Right atrium auricular region (tissue), 2 donors: ENCODE measurements around the gene CD40. TPM values are rescaled to one million over a fixed set of nuclear protein-coding genes. Genes with fewer than 3 reads are reported as not detected.

Source experiments
- DNase-seq: peaks from one replicate; pipeline ENCODE4 v3.0.0-alpha.2; 2019; ENCODE audit warnings: low spot score
- H3K27ac ChIP-seq, 2 donors: fragments of 200-600 bp; sonication (generic); 1 replicate in 1 of 2; 2 replicates in 1 of 2; pipeline ENCODE4 v1.5.1; 2016 to 2019
- H3K27me3 ChIP-seq, 2 donors: fragments of 200-600 bp; sonication (generic); one replicate each; pipeline versions ENCODE4 v1.5.1 to v1.6.0; 2017 to 2019
- H3K36me3 ChIP-seq: fragments of 200-600 bp; sonication (generic); one replicate; pipeline ENCODE4 v1.5.1; 2016
- H3K4me1 ChIP-seq, 2 donors: fragments of 200-600 bp; sonication (generic); one replicate each; pipeline versions ENCODE4 v1.5.1 to v1.6.0; 2017 to 2019
- H3K4me3 ChIP-seq, 2 donors: fragments of 200-600 bp; sonication (generic); 1 replicate in 1 of 2; 2 replicates in 1 of 2; pipeline ENCODE4 v1.5.1; 2017 to 2019; ENCODE audit warnings: mild to moderate bottlenecking in 1 of 2, moderate library complexity in 1 of 2
- H3K9me3 ChIP-seq, 2 donors: fragments of 200-600 bp; sonication (generic); one replicate each; pipeline ENCODE4 v1.5.1; 2019
- CTCF ChIP-seq, 2 donors: fragments of 200-600 bp; sonication (generic); IDR thresholded peaks; one replicate each; pipeline ENCODE4 v1.5.1; 2019; ENCODE audit warnings: antibody characterized with exemption in 2 of 2
- total RNA-seq, 2 donors: library from RNA; depleted of rRNA; stranded (reverse); fragments of >200 nt; gene quantifications; one replicate each; pipeline ENCODE4 v1.1.0, GENCODE V29; 2016

Gene CD40
- total RNA-seq, 2 donors from 2014 or later, result 9.6 to 14.9 TPM

DNA sequence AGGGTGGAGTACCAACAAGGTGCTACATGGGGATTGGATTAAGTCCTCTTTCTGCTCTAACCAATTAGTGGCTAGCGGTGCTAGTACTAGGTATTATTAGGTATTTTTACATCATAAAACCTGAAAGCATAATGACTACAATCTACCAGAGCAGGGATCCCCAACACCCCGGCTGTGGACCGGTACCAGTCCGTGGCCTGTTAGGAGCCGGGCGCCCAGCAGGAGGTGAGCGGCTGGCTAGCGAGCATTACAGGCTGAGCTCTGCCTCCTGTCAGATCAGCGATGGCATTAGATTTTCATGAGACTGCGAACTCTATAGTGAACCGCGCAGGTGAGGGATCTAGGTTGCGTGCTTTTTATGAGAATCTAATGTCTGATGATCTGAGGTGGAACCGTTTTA is 9.1 kb upstream of the CD40 start:
- Histone ChIP-seq H3K27ac (no peak overlapping the region), H3K4me1 (no peaks in the 10 kb centered on the region), H3K27me3 (peaks cover 0 to 6% of the 10 kb centered on the region in 2 donors), H3K36me3 (no peaks in the 10 kb centered on the region), H3K9me3 (no peaks in the 10 kb centered on the region), H3K4me3 (no peak overlapping the region)
- TF ChIP-seq CTCF (IDR thresholded peaks at IDR 0.05), result no peak
- DNase-seq, result no peak

GRCh38 chr20:46111028-46111835 is 6.9 kb upstream of the CD40 start:
- no peak for TF ChIP-seq CTCF (IDR thresholded peaks at IDR 0.05)
- DNase-seq, result no peak
- no peak overlapping the region for H3K27ac ChIP-seq
- no peak overlapping the region for H3K4me3 ChIP-seq
- H3K36me3 ChIP-seq, result no peaks in the 10 kb centered on the region
- no peaks in the 10 kb centered on the region for H3K4me1 ChIP-seq
- H3K9me3 ChIP-seq, result no peaks in the 10 kb centered on the region
- H3K27me3 ChIP-seq, result peaks cover 0 to 6% of the 10 kb centered on the region in 2 donors

GRCh38 chr20:46111836-46112212 is 6.3 kb upstream of the CD40 start:
- no peak for TF ChIP-seq CTCF (IDR thresholded peaks at IDR 0.05)
- DNase-seq, result no peak
- Histone ChIP-seq H3K36me3 (no peaks in the 10 kb centered on the region), H3K4me3 (no peak overlapping the region), H3K4me1 (no peaks in the 10 kb centered on the region), H3K27me3 (peaks cover 0 to 6% of the 10 kb centered on the region in 2 donors), H3K9me3 (no peaks in the 10 kb centered on the region), H3K27ac (no peak overlapping the region)

DNA sequence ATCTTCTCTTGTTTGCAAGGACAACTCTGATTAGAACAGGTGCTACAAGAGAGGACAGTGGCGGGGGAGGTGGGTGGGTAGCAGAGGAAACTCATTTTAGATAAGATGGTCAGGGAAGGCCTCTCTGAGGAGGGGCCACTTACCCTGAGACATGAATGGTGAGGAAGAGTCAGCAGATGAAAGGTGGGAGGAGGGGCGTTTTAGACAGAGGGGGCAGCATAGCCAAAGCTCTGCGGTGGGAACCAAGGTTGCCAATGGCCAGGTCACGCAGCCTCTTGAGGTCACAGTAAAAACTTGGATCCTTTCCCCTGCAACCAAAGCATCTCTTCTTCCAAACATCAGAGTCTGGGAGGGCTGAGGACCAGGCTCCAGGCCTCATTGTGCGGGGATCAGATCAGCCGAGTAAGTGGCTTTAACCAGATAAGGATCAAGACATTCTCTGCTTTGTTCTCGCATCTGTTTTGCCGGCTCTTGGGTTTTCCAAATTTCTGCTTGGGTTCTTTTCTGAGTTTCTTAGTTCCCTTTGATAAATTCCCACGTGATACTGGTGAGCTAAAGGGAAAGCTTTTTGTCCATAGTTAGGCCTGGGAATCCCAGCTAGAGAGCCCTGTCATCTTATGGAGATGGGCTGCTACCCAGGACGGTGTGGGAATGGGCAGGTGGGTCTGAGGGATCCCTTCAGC is 5.5 kb upstream of the CD40 start:
- Histone ChIP-seq H3K36me3 (no peaks in the 10 kb centered on the region), H3K4me1 (peaks cover 0 to 5% of the 10 kb centered on the region in 2 donors), H3K27ac (no peak overlapping the region), H3K9me3 (no peaks in the 10 kb centered on the region), H3K4me3 (no peak overlapping the region), H3K27me3 (peaks cover 0 to 6% of the 10 kb centered on the region in 2 donors)
- no peak for DNase-seq
- TF ChIP-seq CTCF (IDR thresholded peaks at IDR 0.05), result no peak

- peaks cover 0 to 6% of the 10 kb centered on the region in 2 donors for H3K27me3 ChIP-seq
- DNase-seq, result no peak
- peaks cover 0 to 8% of the 10 kb centered on the region in 2 donors for H3K4me1 ChIP-seq
- no peaks in the 10 kb centered on the region for H3K9me3 ChIP-seq
- H3K27ac ChIP-seq, result no peak overlapping the region
- no peak overlapping the region for H3K4me3 ChIP-seq
- no peak for TF ChIP-seq CTCF (IDR thresholded peaks at IDR 0.05)
- H3K36me3 ChIP-seq, result no peaks in the 10 kb centered on the region
Observed at GRCh38 chr20:46113113-46113470, 5.0 kb upstream of the CD40 start.
